ENCODE data around the gene CEACAM5.
A peak's percentile ranks its signal among the peaks of the same experiment; 100 is the strongest.
"Not testable (repeated sequence)": the region's sequence is repeated elsewhere in the genome, so short reads cannot be mapped to it uniquely, and the experiment has no call there.

The CEACAM5 gene

DNA sequence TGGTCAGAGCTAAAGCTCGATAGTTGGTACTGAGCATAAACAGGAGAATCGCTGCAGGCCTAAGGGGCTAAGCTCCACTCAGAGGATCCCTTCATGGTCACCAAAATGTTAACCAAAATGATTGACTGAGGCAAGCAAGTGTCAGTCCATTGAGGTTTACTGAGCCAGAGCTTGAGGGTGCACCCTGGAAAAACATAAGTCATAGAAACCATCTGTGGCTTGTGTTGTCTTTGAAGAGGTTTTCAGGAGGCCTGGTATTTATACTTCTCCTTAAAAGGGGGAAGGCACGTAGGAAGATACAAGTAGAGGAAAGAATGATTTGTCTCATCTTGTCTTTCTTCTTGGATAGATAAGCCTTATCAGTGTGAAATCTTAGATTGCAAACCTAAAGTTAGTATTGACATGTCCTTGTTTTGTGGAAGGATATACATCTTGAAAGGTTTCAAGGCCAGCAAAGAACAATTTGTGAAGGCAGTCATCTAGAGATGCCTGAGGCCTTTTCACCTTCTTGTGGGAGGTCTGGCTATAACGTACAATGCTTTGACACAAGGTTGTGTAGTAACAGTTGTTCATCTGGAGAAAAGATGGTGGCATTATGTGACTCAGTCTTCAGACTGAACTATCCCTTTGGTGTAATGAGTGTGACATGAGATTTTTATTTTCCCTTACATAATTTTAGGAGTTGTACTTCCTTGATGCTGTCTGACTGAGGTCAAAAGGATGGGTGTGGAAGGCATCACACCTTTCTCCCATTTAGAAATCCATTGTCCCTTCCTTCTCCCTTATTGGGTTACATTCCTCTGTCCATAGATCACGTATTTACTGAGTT is 32.2 kb downstream of the CEACAM5 start:
- no peak for DNase-seq (ENCODE audit: low spot score)

DNA sequence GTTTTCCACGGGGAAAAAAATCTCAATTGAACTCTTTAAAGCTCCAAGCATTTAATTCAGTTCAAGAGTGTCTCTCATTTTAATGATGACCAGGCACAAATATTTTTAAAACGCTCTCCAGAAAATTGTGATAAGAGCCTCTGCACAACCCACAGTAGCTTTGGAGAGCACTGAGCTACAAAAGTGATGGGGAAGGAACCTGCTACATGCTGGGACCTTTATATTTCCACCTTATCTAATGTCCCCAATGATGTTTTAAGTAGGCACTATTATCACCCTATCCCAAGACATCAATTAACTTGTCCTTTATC is 32.8 kb downstream of the CEACAM5 start:
- no peak for DNase-seq (ENCODE audit: low spot score)

DNA sequence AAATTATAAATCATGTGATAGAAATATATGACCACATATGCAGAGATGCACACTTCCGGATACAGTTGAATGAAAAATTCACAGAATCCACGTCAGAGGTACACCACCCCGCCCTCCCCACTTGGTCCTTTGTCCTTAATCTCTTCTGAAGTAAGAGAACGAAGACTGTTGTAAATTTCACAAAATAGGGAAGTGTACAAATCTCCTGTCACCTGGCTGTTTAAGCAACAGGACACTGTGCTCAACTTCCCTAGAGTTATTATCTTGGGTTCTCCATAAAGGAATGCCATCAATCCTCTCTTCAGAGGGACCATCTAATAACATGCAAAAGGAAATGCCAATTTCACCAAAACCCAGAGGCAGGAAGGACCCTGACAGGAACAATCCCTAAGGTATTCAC is 36.4 kb downstream of the CEACAM5 start:
- no peak for DNase-seq (ENCODE audit: low spot score)

DNA sequence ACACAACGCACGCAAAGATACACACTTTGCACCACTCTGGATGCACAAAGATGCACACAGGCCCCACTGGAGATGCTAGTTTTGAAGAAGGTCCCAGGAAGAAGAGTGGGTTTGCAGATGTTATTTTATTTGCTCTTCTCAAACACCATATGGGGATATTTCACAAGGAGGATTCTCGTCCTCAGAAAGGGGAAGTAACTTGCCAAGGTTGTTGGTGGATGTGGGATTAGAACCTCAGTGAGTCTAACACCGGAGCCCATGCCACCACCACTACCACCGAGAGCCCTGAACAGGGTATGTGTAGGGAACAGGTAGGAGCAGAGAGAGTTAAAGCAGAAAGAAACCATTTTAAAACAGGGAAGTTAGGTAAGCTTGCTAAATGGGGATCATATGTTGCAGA is 37.3 kb downstream of the CEACAM5 start:
- DNase-seq (ENCODE audit: low spot score) = no peak

DNA sequence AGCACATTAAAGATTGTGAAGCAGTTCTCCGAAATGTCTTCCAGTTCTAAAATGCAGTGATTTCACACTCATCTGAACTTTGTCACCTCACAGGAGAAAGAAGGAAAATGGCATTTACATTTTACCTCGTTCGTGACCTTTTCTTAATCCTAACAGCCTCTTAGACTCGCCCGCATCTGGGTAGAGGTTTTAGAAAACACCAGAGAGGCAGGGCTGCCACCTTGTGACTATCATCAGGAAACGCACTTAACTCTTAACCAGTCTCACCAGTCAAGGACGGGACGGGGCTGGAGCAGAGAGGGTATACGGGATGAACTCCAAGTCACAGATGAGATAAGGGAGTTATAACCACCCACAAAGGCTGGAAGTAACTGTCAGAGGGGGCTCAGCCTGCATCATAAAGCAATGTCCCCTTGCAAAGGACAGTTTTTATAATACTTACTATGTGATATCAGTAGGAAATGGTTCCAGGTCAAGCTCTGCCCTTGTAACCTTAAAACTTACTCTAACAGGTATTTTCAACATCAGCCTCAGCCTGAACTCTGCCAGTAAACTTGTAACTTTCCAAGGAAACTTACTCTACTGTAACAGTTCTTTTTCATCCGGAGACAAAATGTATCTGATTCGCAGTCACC is 38.3 kb downstream of the CEACAM5 start:
- DNase-seq (ENCODE audit: low spot score) = peak; percentile 7

DNA sequence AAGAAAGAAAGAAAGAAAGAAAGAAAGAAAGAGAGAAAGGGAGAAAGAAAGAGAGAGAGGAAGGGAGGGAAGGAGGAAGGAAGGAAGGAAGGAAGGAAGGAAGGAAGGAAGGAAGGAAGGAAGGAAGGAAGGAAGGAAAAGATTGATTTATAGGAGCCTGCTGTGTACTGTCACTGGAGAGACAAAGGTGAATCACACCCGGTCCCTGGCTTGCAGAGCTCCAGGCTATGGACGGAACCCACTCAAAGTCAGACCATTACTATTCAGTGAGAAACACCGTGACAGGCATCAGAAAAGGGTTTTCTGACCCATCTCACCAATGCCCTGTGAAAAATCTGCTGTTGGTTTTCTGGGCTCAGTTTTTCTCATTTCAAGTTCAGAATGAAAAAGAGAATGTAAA is 39.6 kb downstream of the CEACAM5 start:
- DNase-seq (ENCODE audit: low spot score) = no peak

DNA sequence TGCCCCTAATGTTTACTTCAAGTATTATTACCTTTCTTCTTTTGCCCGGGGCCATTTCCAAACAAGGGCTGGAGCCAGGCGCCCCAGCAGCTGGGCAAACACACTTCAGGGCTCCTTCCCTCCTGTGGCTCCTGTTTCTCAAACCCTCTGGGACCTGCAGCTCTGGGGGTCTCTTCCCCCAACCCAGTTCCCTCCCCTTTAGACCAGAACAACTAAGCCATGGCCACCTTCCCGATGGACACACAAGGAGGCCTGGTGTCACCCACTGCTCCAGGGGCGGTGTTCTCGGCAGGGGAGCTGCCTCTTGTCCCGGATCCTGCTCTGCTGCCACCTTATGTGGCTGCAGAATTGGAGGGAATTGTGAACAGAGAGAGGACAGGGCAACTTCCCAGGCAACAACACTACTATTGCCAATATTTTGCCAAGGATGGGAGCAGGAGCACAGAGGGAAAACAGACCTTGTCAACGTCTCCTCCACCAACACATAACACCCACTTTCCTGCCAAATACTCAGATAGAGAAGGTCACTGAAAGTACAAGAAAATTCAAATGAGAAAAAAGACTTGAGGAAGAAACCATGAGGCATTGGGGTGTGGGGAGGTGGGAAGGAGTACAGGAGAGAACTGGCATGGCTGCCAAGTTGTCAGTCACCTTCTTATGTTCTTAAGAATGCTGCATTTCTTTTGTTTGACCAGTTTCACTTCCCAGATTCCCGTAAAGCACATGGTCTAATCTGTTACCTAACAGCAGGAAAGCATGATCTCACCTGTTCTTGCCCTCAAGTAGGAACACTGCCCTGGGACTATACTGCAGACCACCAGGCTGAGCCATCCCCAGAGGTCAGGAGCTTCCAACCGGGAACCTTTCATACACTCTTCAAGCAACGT is 42.1 kb downstream of the CEACAM5 start:
- DNase-seq (ENCODE audit: low spot score) = not testable (repeated sequence)

DNA sequence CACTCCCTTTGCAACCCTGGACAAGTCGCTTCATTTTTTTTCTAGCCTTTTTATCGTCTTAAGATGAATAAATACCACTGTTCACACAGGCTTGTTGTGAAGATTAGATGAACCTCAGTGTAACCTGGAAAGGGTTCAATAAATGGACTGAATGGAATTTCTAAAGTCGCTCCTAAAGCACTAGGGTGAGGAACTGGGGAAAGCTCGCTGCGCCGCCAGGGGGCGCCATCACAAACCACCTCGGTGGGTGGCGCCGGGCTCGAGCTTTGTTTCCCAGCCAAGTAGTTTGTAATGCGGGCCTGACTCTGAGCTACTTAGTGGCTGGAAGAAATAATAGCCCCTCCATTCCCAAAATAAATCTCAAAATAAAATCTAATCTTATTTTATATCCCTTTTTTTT is 44.7 kb downstream of the CEACAM5 start:
- peak; percentile 8 for DNase-seq (ENCODE audit: low spot score)

DNA sequence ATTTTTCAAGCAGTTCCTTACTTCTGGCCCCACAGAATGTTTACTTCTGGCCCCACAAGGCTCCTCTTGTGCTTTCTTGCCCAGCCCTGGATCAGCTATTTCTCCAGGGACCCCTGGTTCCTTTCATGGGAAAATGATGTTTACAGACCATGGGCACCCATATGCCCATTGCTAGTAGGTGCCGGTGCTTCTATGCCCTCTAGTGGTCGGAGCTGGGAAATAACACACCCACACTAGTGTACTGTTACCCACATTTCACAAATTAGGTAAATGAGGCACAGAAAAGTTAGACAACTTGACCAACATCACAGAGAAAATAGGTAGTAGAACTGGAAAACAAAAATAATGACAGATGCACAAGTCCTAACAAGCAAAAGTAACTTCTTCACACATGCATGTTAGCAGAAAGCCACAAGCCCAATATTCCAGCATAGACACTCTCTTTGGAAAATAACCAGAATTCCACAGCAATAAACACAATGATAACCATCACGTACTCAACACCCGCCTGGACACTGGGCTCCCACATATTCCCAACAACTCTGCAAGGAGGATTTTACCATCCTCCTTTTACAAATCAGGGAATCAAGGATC is 45.6 kb downstream of the CEACAM5 start:
- peak; percentile 11 for DNase-seq (ENCODE audit: low spot score)

DNA sequence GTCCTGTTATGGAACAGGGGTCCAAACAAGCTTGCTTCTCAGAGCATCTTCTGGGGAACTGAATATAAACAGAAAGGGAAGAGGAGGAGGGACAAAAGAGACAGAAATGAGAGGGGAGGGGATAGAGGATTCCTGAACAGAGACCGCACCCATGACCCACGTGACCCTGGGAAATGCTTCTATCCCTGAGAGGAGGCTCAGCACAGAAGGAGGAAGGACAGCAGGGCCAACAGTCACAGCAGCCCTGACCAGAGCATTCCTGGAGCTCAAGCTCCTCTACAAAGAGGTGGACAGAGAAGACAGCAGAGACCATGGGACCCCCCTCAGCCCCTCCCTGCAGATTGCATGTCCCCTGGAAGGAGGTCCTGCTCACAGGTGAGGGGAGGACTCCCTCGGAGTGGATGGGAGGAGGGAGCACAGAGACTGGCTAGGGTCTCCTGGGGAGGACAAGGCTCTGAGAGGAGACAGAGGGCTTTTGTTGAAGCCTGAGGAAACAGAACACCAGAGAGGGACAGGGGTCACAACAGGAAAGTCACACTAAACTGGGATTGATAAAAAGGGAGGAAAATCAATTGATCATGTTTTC is 47.0 kb downstream of the CEACAM5 start, which contains the start of gene CEACAM6:
Gene CEACAM6, plus strand, starts transcription at position 203 of the 586 bp plus-strand sequence. Its CDS starts 109 bp downstream, at position 312.
- DNase-seq (ENCODE audit: low spot score) = no peak

DNA sequence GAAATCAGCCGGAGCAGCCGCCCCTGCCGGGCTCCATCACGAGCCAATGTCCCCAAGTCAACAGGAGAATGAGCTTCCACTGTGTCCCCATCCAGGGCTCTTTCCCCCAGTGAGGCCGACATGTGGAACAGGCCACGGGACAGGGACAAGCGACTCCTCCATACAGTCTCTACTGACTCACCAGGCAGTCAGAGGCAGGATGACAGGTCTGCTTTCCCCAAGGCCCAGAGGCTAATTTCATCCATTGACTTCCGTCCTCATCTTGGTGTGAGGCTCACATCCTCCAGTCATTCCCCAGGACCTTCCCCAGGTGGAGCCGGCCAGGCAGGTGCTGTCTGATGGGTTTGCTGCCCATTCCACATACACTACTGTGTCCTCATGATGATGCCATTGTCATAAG is 50.4 kb downstream of the CEACAM5 start:
- no peak for DNase-seq (ENCODE audit: low spot score)

DNA sequence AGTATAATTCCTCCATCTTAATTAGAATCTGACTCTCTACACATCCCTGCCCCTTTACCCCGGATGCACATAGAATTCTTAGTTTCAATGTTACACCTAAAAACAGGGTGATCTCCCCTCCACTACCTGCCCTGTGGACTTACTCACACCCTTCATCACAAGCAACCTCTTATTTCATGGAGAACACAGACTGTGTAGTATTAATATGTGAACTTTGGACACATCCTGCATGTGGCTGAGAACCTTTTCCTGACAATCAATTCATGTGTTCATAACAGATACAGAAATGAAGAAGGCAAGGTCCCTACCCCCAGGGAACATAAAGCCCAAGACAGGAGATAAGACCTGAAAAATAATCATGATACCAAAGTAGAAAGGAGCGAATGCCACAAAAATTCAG is 58.7 kb downstream of the CEACAM5 start:
- DNase-seq (ENCODE audit: low spot score) = no peak

DNA sequence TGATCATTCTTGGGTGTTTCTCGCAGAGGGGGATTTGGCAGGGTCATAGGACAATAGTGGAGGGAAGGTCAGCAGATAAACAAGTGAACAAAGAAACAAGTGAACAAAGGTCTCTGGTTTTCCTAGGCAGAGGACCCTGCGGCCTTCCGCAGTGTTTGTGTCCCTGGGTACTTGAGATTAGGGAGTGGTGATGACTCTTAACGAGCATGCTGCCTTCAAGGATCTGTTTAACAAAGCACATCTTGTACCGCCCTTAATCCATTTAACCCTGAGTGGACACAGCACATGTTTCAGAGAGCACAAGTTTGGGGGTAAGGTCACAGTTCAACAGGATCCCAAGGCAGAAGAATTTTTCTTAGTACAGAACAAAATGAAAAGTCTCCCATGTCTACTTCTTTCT is 59.7 kb downstream of the CEACAM5 start:
- not testable (repeated sequence) for DNase-seq (ENCODE audit: low spot score)

DNA sequence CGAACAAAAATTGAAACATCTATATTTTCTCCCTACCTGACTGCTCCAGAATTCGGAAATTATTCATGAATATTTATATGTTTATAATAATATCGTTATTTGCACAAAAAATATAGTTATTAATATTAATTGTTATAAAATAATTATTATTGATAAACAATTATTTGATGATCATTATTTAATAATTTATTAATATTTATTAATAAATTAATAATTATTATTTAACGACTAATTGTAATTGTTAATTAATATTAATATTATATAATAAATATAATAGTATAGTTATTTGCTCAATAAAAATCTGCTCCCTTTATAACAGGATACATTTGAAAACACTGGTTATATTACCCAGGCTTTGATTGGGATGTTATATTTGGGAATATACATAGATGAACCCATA is 61.2 kb downstream of the CEACAM5 start:
- no peak for DNase-seq (ENCODE audit: low spot score)

DNA sequence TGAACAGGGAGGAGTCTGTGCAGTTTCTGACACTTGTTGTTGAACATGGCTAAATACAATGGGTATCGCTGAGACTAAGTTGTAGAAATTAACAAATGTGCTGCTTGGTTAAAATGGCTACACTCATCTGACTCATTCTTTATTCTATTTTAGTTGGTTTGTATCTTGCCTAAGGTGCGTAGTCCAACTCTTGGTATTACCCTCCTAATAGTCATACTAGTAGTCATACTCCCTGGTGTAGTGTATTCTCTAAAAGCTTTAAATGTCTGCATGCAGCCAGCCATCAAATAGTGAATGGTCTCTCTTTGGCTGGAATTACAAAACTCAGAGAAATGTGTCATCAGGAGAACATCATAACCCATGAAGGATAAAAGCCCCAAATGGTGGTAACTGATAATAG is 63.0 kb downstream of the CEACAM5 start:
- no peak for DNase-seq (ENCODE audit: low spot score)

DNA sequence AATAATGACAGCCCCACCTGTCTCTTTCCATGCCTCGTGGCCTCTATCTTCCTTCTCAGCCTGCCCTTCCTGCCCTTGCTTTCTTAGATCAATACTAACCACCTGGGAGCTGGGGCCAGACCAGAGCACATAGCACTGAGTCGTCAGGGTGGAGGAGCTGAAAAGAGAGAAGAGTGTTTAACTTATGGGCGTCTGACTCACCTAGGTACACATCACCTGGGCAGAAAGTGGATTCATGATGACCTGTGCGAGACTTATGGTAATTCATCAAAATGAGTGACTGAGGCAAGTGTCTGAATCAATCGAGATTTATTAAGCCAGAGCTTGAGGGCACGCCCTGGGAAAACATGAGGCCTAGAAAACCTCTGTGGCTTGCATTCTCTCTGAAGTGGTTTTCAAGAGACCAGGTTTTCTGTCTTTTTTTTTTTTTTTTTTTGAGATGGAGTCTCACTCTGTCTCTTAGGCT is 66.1 kb downstream of the CEACAM5 start:
- DNase-seq (ENCODE audit: low spot score) = no peak

DNA sequence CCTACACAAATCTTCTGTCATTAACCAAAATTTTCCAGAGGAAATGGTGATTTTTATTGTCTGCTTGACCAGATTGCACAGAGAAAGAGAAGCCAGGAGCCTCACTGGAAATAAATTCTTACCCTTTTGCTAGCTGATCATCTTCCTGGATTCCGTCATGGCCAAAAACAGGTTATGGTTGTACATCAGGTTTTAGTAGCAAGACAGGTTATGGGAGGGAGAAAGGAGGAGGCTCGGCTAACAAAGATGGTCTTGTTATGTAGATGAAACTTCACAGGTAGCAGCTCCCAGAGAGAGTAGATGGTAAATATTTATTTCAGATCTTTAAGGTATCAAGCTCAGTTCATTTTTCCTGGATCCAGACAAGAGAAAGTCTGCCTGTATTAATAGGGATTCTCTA is 68.3 kb downstream of the CEACAM5 start:
- no peak for DNase-seq (ENCODE audit: low spot score)
